IgD-negative memory B cell (primary cell): ENCODE results near the gene PABPC3. TPM values are rescaled to one million over a fixed set of nuclear protein-coding genes. Genes with fewer than 3 reads are reported as not detected.
A peak's percentile ranks its signal among the peaks of the same experiment; 100 is the strongest.

Source experiments
- H3K27ac Mint-ChIP-seq, 3 donors: one replicate each; pipeline ENCODE4 v1.8.0; 2020 to 2022; ENCODE audit warnings: mild to moderate bottlenecking in 3 of 3, mixed read lengths in 3 of 3, moderate library complexity in 1 of 3
- H3K27me3 Mint-ChIP-seq: one replicate; pipeline ENCODE4 v1.8.0; 2021; ENCODE audit warnings: mixed read lengths
- H3K36me3 Mint-ChIP-seq: one replicate; pipeline ENCODE4 v1.8.0; 2020; ENCODE audit warnings: mild to moderate bottlenecking, mixed read lengths
- H3K4me1 Mint-ChIP-seq, 3 donors: one replicate each; pipeline ENCODE4 v1.8.0; 2020 to 2022; ENCODE audit warnings: mixed read lengths in 3 of 3, mild to moderate bottlenecking in 1 of 3
- H3K4me3 Mint-ChIP-seq, 4 donors: one replicate each; pipeline ENCODE4 v1.8.0; 2020 to 2022; ENCODE audit warnings: mild to moderate bottlenecking in 4 of 4, mixed read lengths in 4 of 4, moderate library complexity in 3 of 4
- H3K9me3 Mint-ChIP-seq, 3 donors: one replicate each; pipeline ENCODE4 v1.8.0; 2020 to 2021; ENCODE audit warnings: mixed read lengths in 3 of 3, mild to moderate bottlenecking in 1 of 3
- polyA plus RNA-seq: library from polyadenylated mRNA; unstranded; fragments of 300-500 nt; fragmentation: Illumina TruSeq; gene quantifications from one replicate; pipeline ENCODE4 v1.2.3, GENCODE V29; 2021

The PABPC3 gene
- polyA plus RNA-seq, 1 donor from 2014 or later = 0.10 TPM

DNA sequence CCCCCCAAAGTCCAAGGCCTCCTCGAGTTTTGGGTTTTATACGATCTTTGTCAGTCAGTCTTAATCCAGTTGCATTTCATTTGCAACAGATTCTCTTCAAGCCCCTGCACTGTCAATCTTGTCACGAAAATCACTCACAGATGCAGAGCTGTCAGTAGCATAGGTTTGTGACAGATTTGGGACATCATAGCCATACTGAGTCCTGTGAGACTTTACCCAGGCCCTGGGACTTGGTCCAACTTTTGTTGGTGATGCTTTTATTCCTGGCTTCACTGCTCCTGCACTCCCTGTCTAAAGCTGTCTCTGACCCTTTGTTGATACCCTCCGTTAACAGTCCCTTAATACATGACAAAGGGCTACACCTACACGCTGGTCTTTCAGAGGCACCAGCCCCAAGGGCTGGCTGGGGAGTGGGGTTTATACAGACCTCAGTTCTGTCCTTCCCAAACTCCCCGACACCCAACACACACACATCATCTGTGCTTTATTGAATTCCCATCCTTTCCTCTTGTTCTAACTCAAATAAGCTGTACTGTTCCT, 36.0 kb downstream of the PABPC3 start:
- no peaks in the 10 kb centered on the region for H3K4me1 Mint-ChIP-seq
- no peaks in the 10 kb centered on the region for H3K36me3 Mint-ChIP-seq
- H3K27me3 Mint-ChIP-seq = peaks cover 17% of the 10 kb centered on the region
- H3K27ac Mint-ChIP-seq = no peak overlapping the region
- H3K4me3 Mint-ChIP-seq = no peak overlapping the region
- peaks cover 0 to 14% (median 3%) of the 10 kb centered on the region in 3 donors for H3K9me3 Mint-ChIP-seq

DNA sequence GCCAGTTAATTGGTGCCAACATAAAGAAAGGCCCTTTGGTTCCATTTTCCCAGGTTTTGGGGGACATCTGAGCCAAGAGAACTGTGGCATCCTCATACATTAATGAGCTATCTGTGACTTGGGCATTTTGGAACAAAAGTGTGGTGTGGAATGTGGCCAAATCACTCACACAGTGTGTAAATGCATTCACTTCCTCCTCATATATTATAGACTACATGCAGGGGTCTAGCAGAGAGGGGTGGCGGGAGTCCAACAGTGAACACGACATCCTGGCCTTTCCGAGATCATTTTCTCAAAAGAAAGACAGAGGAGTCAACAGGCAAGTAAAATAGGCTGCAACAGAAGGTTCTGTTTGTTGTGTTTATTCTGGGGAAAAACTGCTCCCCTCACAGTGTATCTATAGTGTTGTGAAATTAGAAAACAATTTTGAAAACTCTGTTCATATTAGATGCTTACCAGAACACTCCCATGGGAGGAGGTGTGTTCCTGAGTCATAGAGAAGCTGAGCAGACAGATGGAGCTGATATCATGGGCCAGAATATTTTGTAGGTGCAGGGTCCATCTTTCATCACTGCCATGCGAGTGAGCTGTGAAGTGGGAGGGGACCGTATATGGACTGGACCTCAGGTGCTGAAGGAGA, 36.9 kb downstream of the PABPC3 start:
- Mint-ChIP-seq H3K27ac (no peak overlapping the region), H3K4me3 (no peak overlapping the region), H3K36me3 (no peaks in the 10 kb centered on the region), H3K4me1 (no peaks in the 10 kb centered on the region), H3K27me3 (peaks cover 22% of the 10 kb centered on the region), H3K9me3 (peaks cover 0 to 11% (median 3%) of the 10 kb centered on the region in 3 donors)

- H3K27me3 Mint-ChIP-seq = peaks cover 24% of the 10 kb centered on the region
- no peaks in the 10 kb centered on the region for H3K4me1 Mint-ChIP-seq
- peaks cover 0 to 11% (median 3%) of the 10 kb centered on the region in 3 donors for H3K9me3 Mint-ChIP-seq
- H3K4me3 Mint-ChIP-seq = no peak overlapping the region
- no peaks in the 10 kb centered on the region for H3K36me3 Mint-ChIP-seq
- no peak overlapping the region for H3K27ac Mint-ChIP-seq
These were observed 40.0 kb downstream of the PABPC3 start for GRCh38 chr13:25135896-25136295.

- Mint-ChIP-seq H3K4me3 (no peak overlapping the region), H3K27ac (no peak overlapping the region), H3K27me3 (peaks cover 24% of the 10 kb centered on the region), H3K36me3 (no peaks in the 10 kb centered on the region), H3K9me3 (peaks cover 0 to 11% (median 3%) of the 10 kb centered on the region in 3 donors), H3K4me1 (no peaks in the 10 kb centered on the region)
These were observed 41.2 kb downstream of the PABPC3 start for GRCh38 chr13:25136880-25137787.

DNA sequence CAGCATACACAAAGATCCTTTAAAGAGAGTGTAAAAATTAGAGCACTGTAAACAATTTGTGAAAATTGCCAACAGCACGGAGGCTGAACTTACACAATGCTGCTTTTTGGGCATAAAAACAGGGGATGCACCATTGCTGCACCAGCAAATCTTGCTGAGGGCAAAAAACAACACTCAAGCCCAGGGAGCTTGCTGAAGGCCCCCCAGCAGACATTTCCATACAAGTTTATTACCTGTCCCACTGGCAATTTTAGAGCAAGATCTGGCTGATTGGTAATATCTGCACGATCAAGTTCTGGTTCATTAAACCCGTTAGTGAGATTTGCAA, 41.8 kb downstream of the PABPC3 start:
- Mint-ChIP-seq H3K27ac (no peak overlapping the region), H3K9me3 (peaks cover 0 to 11% (median 3%) of the 10 kb centered on the region in 3 donors), H3K36me3 (no peaks in the 10 kb centered on the region), H3K4me3 (no peak overlapping the region), H3K27me3 (peaks cover 21% of the 10 kb centered on the region), H3K4me1 (no peaks in the 10 kb centered on the region)

DNA sequence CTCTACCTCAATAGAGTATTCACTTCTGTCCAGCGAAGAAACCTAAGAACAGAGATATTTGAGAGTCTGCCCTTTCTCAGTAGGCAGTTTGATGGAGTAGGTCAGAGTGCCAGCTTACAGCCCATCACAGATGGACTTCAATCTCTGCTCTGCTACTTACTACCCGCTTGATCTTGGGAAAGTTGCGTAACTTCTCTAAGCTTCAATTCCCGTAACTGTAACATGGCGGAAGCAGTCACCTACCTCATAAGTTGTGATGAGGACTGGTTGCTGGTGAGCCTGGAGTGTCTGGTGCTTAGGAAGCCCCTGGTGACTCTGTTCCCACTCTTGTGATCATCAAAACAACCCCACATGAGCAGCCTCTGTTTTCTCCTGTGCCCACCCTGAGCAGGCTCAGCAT, 45.1 kb downstream of the PABPC3 start:
- Mint-ChIP-seq H3K9me3 (peaks cover 0 to 1% (median 0%) of the 10 kb centered on the region in 3 donors), H3K4me3 (no peak overlapping the region), H3K36me3 (no peaks in the 10 kb centered on the region), H3K27me3 (peaks cover 15% of the 10 kb centered on the region), H3K27ac (no peak overlapping the region), H3K4me1 (no peaks in the 10 kb centered on the region)

DNA sequence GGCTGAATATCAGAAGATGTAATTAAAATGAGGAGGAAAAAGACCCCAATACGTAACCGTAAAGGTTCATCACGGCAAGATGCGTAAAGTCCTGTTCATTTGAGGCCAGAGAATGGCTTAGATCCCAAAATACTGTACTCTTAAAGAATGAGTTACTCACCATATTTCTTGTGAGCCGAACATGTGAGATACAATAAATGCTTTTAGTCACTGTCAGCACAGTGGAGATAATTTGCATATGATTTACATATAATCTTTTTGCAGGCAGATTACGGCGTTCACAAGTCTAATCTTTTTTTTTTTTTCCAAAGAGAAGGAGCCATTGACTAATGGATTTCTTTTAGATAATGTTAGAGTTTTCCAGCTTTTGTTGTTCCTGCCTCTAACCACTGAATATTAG, 47.8 kb downstream of the PABPC3 start:
- Mint-ChIP-seq H3K27ac (no peak overlapping the region), H3K4me1 (peaks cover 0 to 6% (median 0%) of the 10 kb centered on the region in 3 donors), H3K9me3 (peaks cover 0 to 4% (median 1%) of the 10 kb centered on the region in 3 donors), H3K36me3 (no peaks in the 10 kb centered on the region), H3K4me3 (no peak overlapping the region), H3K27me3 (peaks cover 7% of the 10 kb centered on the region)

DNA sequence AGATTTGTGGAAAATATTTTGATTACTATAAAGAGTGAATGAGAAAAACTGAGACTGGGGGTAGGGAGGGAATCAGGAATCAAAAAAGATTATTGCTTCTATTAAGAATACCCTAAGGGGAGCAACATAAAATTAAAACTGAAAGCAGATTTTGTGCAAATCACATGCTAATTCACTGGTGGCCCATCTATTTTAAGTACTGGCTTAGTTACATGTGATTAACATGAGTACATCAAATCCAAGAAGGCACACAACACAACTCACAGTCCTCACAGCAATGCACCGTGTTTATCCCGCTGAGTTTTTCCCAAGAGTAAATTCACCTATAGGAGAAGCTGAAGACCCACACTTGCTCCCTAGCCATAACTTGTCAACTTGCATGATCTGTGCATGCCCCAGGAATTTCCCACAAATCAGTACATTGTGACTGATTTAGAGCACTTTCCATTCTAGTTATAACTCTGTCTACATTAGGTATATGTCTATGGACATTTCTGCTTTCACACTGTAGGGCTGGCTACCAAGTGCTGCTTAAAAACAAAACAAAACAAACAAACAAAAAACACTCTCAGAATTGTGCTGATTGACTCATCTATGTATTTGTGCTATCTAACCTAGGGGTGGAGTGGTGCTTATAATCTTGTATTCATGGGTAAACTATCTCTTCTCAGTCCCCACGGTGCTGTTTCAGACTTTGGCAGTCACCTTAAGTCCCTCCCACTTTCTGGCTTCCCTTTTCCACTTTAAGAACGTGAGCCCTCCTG, 51.9 kb downstream of the PABPC3 start:
- Mint-ChIP-seq H3K4me1 (peaks cover 0 to 6% (median 1%) of the 10 kb centered on the region in 3 donors), H3K9me3 (peaks cover 0 to 4% (median 1%) of the 10 kb centered on the region in 3 donors), H3K27ac (no peak overlapping the region), H3K4me3 (peak overlapping the region in 2 of 4 donors; percentile 4 to 60), H3K27me3 (peaks cover 3% of the 10 kb centered on the region), H3K36me3 (no peaks in the 10 kb centered on the region)

DNA sequence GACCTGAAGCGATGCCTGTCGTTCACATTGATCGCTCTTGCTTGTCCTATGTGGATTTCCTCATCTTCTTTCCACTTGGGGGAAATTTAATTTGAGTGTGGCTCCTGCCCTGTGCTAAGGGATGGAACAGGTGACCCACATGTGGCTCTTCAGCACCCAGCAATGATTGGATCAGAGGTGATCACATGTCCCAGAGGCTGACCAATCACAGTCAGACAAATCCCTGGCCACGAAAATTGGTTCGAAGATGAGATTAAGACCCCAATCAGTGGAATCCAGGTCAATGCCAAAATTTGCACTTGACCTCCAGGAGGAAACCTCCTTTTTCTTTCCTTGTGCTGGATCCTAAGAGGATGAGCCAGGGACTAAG, 52.5 kb downstream of the PABPC3 start:
- Mint-ChIP-seq H3K4me1 (peaks cover 0 to 6% (median 1%) of the 10 kb centered on the region in 3 donors), H3K27me3 (peaks cover 3% of the 10 kb centered on the region), H3K9me3 (peaks cover 0 to 4% (median 0%) of the 10 kb centered on the region in 3 donors), H3K4me3 (no peak overlapping the region), H3K36me3 (no peaks in the 10 kb centered on the region), H3K27ac (no peak overlapping the region)

Other genes starting within 250 kb of the PABPC3 start
- gene AMER2, start 76.2 kb downstream of the PABPC3 start, polyA plus RNA-seq = not detected
- gene MTMR6, start 191.4 kb downstream of the PABPC3 start, polyA plus RNA-seq = 10.0 TPM
- gene NUP58, start 205.5 kb downstream of the PABPC3 start, polyA plus RNA-seq = 15.7 TPM